HG03565 (cell line): Measurements from ENCODE around the gene SPAG5.

ENCODE experiments used
- ATAC-seq: cut with Tn5 transposase; IDR thresholded peaks from one replicate; pipeline ENCODE4 v1.9.1; 2021; ENCODE audit warnings: mild to moderate bottlenecking, moderate library complexity; ENCODE audit not compliant: unreplicated experiment

Gene SPAG5

GRCh38 chr17:28547623-28548416 is 51.0 kb downstream of the SPAG5 start:
- ATAC-seq, result peak; percentile 35

- no peak for ATAC-seq
Observed at GRCh38 chr17:28547096-28547622, 51.7 kb downstream of the SPAG5 start.

- ATAC-seq, result no peak
Observed at GRCh38 chr17:28545787-28546415, 52.9 kb downstream of the SPAG5 start.

- ATAC-seq, result no peak
Observed at GRCh38 chr17:28545141-28545503, 53.7 kb downstream of the SPAG5 start.

- ATAC-seq, result no peak
Observed at GRCh38 chr17:28544402-28545140, 54.3 kb downstream of the SPAG5 start.

GRCh38 chr17:28541439-28541838 is 57.4 kb downstream of the SPAG5 start:
- no peak for ATAC-seq

- no peak for ATAC-seq
Observed at GRCh38 chr17:28540231-28540630, 58.6 kb downstream of the SPAG5 start.

- no peak for ATAC-seq
Observed at GRCh38 chr17:28538296-28538895, 60.4 kb downstream of the SPAG5 start.

- ATAC-seq, result no peak
Observed at GRCh38 chr17:28537219-28537610, 61.6 kb downstream of the SPAG5 start.

GRCh38 chr17:28536532-28537218 is 62.1 kb downstream of the SPAG5 start:
- ATAC-seq, result no peak

- no peak for ATAC-seq
Observed at GRCh38 chr17:28534740-28535375, 64.0 kb downstream of the SPAG5 start.

GRCh38 chr17:28533091-28533807 is 65.6 kb downstream of the SPAG5 start:
- ATAC-seq, result no peak

- ATAC-seq, result no peak
Observed at GRCh38 chr17:28532050-28532960, 66.5 kb downstream of the SPAG5 start.

- ATAC-seq, result no peak
Observed at GRCh38 chr17:28530926-28531325, 67.9 kb downstream of the SPAG5 start.

GRCh38 chr17:28530250-28530649 is 68.6 kb downstream of the SPAG5 start:
- no peak for ATAC-seq

GRCh38 chr17:28529013-28529400 is 69.8 kb downstream of the SPAG5 start:
- ATAC-seq, result no peak

- no peak for ATAC-seq
Observed at GRCh38 chr17:28528327-28529012, 70.4 kb downstream of the SPAG5 start.

- ATAC-seq, result no peak
Observed at GRCh38 chr17:28527859-28528258, 71.0 kb downstream of the SPAG5 start.
